AG04449 (cell line): ENCODE data around the gene PIP4K2C.

Experiments used
- CTCF ChIA-PET: fragments of 350-600 bp; formaldehyde crosslinking; extraction: SDS; loops from one replicate; lab custom pipeline; 2021; ENCODE audit warnings: antibody characterized with exemption; lab: Yijun Ruan, JAX
- POLR2A ChIA-PET: fragments of 400-600, 350-600 bp; formaldehyde crosslinking; extraction: SDS; loops from one replicate; lab custom pipeline; 2020; ENCODE audit warnings: antibody characterized with exemption, inconsistent platforms; lab: Yijun Ruan, JAX
- DNase-seq: peaks from one replicate; pipeline ENCODE4 v3.0.0-alpha.2; 2010; ENCODE audit warnings: low read depth, low spot score
- H3K4me3 ChIP-seq: 2 replicates; pipeline ENCODE4 v1.5.1; 2011; ENCODE audit warnings: low read depth, mild to moderate bottlenecking, control low read depth, low read length
- TF ChIP-seq, protein P1 (sequence below): IDR thresholded peaks from one replicate; pipeline ENCODE4 v1.5.1; 2011; ENCODE audit warnings: mild to moderate bottlenecking, moderate library complexity, low read length, control low read depth, inconsistent platforms; ENCODE audit not compliant: insufficient read depth; ENCODE audit errors: missing control alignments

Gene PIP4K2C

DNA sequence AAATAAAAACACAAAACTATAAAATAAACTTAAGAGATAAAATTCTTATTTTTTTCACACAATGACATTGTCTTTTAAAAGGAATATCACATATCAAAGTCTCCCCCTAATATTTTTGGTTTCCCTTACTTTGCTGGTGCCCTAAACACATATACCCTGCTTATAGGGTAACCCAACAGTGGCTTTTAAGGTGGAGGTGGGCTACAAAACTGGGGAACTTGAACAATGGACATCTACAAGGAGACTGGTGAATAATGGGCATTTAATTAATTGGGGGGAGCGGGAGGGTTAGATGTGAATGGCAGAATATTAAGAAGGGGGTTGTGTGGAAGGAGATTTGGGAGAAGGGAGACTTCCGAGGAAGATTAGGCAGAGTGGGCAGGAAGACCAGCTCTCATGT lies 32.4 kb downstream of the PIP4K2C start:
- TF ChIP-seq, protein P1, sequence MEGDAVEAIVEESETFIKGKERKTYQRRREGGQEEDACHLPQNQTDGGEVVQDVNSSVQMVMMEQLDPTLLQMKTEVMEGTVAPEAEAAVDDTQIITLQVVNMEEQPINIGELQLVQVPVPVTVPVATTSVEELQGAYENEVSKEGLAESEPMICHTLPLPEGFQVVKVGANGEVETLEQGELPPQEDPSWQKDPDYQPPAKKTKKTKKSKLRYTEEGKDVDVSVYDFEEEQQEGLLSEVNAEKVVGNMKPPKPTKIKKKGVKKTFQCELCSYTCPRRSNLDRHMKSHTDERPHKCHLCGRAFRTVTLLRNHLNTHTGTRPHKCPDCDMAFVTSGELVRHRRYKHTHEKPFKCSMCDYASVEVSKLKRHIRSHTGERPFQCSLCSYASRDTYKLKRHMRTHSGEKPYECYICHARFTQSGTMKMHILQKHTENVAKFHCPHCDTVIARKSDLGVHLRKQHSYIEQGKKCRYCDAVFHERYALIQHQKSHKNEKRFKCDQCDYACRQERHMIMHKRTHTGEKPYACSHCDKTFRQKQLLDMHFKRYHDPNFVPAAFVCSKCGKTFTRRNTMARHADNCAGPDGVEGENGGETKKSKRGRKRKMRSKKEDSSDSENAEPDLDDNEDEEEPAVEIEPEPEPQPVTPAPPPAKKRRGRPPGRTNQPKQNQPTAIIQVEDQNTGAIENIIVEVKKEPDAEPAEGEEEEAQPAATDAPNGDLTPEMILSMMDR = no peak
- POLR2A ChIA-PET = interaction anchor here (1.2 kb wide), 1 partner anchor 12 kb away, joined by 3 read pairs; the partner anchor contains the start of gene ARHGEF25
- CTCF ChIA-PET = interaction anchor here (0.9 to 9.3 kb wide), 14 partner anchors 8 to 85 kb away, joined by 3 to 186 read pairs (median 6); partner anchors contain the start of genes B4GALNT1, DTX3 and OS9
- H3K4me3 ChIP-seq = no peak overlapping the region
- no peak for DNase-seq

- POLR2A ChIA-PET = interaction anchor here (1.0 to 1.2 kb wide), 2 partner anchors 9 to 13 kb away, joined by 3 read pairs; partner anchors contain the start of gene ARHGEF25
- no peak for DNase-seq
- TF ChIP-seq, protein P1 = no peak
- CTCF ChIA-PET = interaction anchor here (0.9 to 9.3 kb wide), 7 partner anchors 9 to 165 kb away, joined by 4 to 186 read pairs (median 6); partner anchors contain the start of genes B4GALNT1, DTX3 and OS9
- H3K4me3 ChIP-seq = no peak overlapping the region
Measured at GRCh38 chr12:57623811-57624390, 32.9 kb downstream of the PIP4K2C start.

DNA sequence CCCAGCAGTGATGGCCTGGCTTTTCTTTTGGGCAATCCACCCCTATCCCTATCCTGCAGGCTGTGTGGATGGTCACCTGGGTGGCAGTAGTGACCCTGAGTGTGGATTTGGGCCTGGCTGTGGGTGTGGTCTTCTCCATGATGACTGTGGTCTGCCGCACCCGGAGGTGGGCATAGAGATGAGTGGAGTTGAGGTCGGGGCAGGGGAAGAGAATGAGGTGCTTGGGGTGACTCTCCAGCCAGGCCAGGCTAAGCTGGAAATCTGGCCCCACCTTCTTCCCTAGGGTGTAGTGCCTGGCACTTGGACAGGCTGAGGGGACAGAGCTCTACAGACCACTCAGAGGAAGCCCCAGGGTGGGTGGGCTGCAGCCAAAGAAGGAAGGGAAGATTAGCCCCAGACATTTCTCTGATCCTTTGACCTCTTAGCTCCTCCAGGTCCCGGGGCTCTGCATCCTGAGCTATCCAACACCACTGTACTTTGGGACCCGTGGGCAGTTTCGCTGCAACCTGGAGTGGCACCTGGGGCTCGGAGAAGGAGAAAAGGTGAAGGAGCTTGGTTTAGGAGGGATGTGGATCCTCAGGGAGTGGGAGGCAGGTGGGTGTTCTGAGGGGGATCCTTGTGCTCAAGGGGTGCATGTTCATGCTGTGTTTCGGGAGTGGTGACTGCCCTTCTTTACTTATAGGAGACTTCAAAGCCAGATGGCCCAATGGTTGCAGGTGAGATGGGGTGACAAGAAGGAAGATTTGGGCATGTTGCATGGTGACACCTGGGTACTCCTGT lies 33.6 kb downstream of the PIP4K2C start:
- CTCF ChIA-PET = interaction anchor here (0.9 to 9.3 kb wide), 7 partner anchors 8 to 166 kb away, joined by 3 to 186 read pairs (median 5); partner anchors contain the start of gene B4GALNT1
- POLR2A ChIA-PET = interaction anchor here (1.0 to 1.2 kb wide), 2 partner anchors 9 to 13 kb away, joined by 3 read pairs; partner anchors contain the start of gene ARHGEF25
- DNase-seq = no peak
- TF ChIP-seq, protein P1 = no peak
- no peak overlapping the region for H3K4me3 ChIP-seq

GRCh38 chr12:57625261-57626032 lies 34.5 kb downstream of the PIP4K2C start:
- TF ChIP-seq, protein P1 = no peak
- no peak overlapping the region for H3K4me3 ChIP-seq
- ChIA-PET POLR2A (interaction anchor here (0.6 to 1.0 kb wide), 2 partner anchors 10 to 513 kb away, joined by 3 read pairs; no protein-coding TSS in a partner anchor), CTCF (interaction anchor here (0.9 to 9.3 kb wide), 5 partner anchors 8 to 167 kb away, joined by 3 to 186 read pairs (median 6); partner anchors contain the start of gene B4GALNT1)
- no peak for DNase-seq

- CTCF ChIA-PET = interaction anchor here (1.2 to 9.3 kb wide), 3 partner anchors 18 to 168 kb away, joined by 3 to 186 read pairs (median 9); no protein-coding TSS in a partner anchor
Measured at GRCh38 chr12:57626111-57626920, 35.3 kb downstream of the PIP4K2C start.

More at GRCh38 chr12:57626111-57626920, 35.3 kb downstream of the PIP4K2C start:
- no peak for DNase-seq
- no peak overlapping the region for H3K4me3 ChIP-seq
- POLR2A ChIA-PET = no interaction called here
- TF ChIP-seq, protein P1 = no peak
